HG03064 (cell line): ENCODE measurements around the gene SLC25A11.

Source experiments
- ATAC-seq: cut with Tn5 transposase; IDR thresholded peaks from one replicate; pipeline ENCODE4 v1.9.1; 2021; ENCODE audit warnings: low read depth; ENCODE audit not compliant: unreplicated experiment

The SLC25A11 gene

GRCh38 chr17:4896332-4897197 is 43.3 kb downstream of the SLC25A11 start:
- no peak for ATAC-seq

- no peak for ATAC-seq
Observed at GRCh38 chr17:4895657-4896331, 44.1 kb downstream of the SLC25A11 start.

GRCh38 chr17:4895121-4895520 is 44.7 kb downstream of the SLC25A11 start:
- ATAC-seq: no peak

GRCh38 chr17:4893721-4894560 is 45.9 kb downstream of the SLC25A11 start:
- no peak for ATAC-seq

- ATAC-seq: no peak
Observed at GRCh38 chr17:4893272-4893671, 46.6 kb downstream of the SLC25A11 start.

GRCh38 chr17:4892499-4893221 is 47.2 kb downstream of the SLC25A11 start:
- ATAC-seq: no peak

- ATAC-seq: no peak
Observed at GRCh38 chr17:4891411-4892410, 48.1 kb downstream of the SLC25A11 start.

GRCh38 chr17:4887581-4887980 is 52.3 kb downstream of the SLC25A11 start:
- no peak for ATAC-seq
